WERI-Rb-1 (cell line): ENCODE results near the gene GIMAP4.

Experiments
- DNase-seq: peaks from one replicate; pipeline ENCODE4 v3.0.0-alpha.2; 2020
- H3K27ac ChIP-seq: fragments of 250-450 bp; sonication (Bioruptor Pico); 2 replicates; pipeline ENCODE4 v1.5.1; 2020; ENCODE audit warnings: mild to moderate bottlenecking, moderate library complexity
- H3K27me3 ChIP-seq: fragments of 250-450 bp; sonication (Bioruptor Pico); 2 replicates; pipeline ENCODE4 v1.5.1; 2021; ENCODE audit warnings: mild to moderate bottlenecking, low read depth, moderate library complexity; ENCODE audit not compliant: insufficient read depth, severe bottlenecking
- H3K36me3 ChIP-seq: fragments of 250-450 bp; sonication (Bioruptor Pico); 2 replicates; pipeline ENCODE4 v1.5.1; 2020; ENCODE audit warnings: mild to moderate bottlenecking, moderate library complexity
- H3K4me3 ChIP-seq: 2 replicates; pipeline ENCODE4 v1.5.1; 2011; ENCODE audit warnings: low read depth, mild to moderate bottlenecking, control low read depth, low read length
- H3K9me3 ChIP-seq: fragments of 250-450 bp; sonication (Bioruptor Pico); 2 replicates; pipeline ENCODE4 v1.5.1; 2021; ENCODE audit warnings: mild to moderate bottlenecking, moderate library complexity; ENCODE audit not compliant: severe bottlenecking
- CTCF ChIP-seq: IDR thresholded peaks from 2 replicates; pipeline ENCODE4 v1.5.1; 2011; ENCODE audit warnings: low read depth, mild to moderate bottlenecking, control low read depth, inconsistent platforms, low read length

GIMAP4 gene

GRCh38 chr7:150621376-150621775 lies 54.2 kb downstream of the GIMAP4 start:
- Histone ChIP-seq H3K27ac (no peak overlapping the region), H3K9me3 (peaks cover 5% of the 10 kb centered on the region), H3K27me3 (no peaks in the 10 kb centered on the region), H3K4me3 (no peak overlapping the region), H3K36me3 (no peaks in the 10 kb centered on the region)
- no peak for TF ChIP-seq CTCF
- DNase-seq: no peak
